ENCODE results near the gene METTL22.

Gene METTL22, protein sequence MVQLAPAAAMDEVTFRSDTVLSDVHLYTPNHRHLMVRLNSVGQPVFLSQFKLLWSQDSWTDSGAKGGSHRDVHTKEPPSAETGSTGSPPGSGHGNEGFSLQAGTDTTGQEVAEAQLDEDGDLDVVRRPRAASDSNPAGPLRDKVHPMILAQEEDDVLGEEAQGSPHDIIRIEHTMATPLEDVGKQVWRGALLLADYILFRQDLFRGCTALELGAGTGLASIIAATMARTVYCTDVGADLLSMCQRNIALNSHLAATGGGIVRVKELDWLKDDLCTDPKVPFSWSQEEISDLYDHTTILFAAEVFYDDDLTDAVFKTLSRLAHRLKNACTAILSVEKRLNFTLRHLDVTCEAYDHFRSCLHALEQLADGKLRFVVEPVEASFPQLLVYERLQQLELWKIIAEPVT

DNA sequence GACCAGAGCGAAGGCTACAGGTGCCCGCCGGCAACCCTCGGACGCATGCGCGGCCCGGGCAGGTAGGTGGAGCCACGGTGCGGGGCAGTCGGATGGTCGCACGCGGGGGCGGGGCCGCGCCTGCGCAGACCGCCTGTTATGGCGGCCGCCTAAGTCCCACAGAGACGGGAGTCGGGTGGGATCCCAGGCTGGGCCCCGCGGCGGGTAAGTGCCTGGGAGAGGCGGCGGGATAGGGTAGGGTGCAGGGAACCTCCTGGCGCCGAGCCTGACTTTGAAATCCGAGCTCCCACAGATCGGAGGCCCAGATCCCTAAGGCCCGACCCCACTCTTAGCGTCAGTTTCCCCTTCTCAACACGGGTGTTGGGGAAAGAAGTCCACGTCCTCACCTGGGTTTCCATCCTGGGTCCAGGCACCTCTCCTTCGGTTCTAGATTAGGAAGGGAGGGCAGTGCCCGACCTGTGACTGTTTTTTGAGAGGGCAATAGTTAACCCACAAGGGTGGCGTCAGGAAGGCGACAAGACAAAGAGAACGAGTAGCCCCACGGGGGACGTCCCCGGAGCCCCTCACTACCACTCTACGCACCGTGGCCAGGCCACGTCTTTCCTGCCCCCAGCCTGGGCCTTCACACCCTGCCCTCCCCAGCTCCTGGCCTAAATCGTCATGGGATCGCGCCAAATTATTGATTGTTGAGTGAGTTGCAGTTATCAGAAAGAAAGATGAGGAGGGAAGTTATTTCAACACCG is at the start of gene METTL22:
Gene METTL22, plus strand, starts transcription at position 127 of the 743 bp plus-strand sequence. CDS start 3,968 bp downstream, outside the sequence.
- peak; percentile 82 to 88 for DNase-seq (ENCODE audit: low read depth in 2 of 2)

DNA sequence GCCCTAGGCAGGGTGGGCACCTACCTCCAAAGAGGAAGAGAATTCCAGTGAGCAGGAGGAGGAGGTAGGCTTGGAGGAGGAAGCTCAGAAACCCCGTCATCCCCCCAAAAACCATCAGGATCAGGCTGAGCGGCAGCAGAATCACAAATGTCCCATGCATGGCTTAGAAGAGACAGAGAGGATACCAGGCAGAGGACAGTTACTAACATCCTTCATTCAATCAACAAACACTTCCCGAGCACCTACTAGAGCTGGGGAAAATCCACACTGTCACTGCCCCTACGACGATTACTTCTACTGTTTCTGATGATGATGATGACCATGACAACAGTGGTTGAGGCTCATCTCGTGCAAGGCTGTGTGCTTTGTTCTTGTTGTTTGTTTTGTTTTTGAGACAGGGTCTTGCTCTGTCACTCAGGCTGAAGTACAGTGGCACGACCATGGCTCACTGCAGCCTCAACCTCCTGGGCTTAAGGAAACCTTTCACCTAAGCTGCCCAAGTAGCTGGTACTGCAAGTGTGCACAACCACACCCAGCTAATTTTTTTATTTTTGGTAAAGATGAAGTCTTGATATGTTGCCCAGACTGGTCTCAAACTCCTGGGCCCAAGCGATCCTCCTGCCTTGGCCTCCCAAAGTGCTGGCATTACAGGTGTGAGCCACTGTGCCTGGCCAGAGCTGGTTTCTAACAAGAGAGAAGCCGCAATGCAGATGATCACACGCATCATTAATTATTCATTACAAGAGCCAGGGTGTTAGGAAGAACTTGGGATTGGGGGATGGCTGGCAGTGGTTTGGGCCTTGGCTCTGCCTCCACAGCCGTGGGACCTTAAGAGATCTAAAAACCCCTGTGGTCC is 49.2 kb upstream of the METTL22 start:
- no peak for DNase-seq (ENCODE audit: low read depth in 2 of 2)

DNA sequence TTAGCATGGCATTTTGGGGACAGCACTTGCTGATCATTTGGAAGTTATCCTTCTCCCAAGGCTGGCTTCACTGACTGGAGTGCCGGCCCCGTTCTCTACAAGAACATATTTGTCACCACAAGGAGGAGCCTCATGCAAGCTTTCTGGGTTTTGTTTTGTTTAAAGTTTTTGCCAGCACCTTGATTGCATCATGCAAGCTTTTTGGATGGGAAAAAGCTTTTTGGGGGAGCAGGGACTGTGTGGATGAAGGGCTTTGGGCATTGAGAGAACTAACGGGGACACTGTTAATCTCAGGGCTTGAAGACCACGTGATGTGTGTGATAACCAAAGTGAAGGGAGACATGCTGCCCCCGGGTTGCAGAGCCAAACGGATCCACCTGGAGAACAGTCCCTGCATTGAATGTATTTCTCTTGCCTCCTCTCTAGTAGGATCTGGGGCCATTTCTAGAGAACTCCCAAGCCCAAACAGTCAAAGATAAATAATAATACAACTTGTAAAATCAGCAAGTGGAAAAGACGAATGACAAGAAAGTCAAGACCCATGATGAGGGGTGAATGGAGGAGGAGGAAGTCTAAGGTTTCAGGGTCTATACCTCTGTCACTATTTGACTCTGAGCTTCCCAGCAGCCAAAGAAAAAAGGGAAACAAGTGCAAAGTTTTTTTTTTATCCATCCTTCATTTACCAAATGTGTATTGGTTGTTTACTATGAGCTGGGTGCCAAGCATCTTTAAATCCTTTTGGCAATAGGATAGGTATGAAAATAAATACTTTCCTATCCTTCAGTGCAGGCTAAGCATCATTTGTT is 48.4 kb upstream of the METTL22 start:
- no peak for DNase-seq (ENCODE audit: low read depth in 2 of 2)

DNA sequence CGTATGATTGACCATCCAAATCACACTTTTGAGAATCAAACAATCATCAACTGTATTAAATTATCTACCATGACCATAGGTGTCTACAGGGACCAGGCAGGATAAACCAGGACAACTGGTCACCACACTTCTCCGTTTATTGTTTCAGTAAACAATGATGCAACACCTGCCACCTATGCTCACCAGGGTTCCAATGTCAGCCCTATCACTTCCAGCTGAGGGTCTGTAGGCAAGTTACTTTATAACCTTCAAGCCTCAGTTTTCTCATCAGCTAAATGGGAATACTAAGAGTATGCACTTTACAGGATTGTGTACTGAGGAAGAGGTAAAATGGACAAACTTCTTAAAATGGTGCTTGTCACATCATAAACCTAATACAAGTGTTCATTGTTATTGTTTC is 46.1 kb upstream of the METTL22 start:
- no peak for DNase-seq (ENCODE audit: low read depth in 2 of 2)

DNA sequence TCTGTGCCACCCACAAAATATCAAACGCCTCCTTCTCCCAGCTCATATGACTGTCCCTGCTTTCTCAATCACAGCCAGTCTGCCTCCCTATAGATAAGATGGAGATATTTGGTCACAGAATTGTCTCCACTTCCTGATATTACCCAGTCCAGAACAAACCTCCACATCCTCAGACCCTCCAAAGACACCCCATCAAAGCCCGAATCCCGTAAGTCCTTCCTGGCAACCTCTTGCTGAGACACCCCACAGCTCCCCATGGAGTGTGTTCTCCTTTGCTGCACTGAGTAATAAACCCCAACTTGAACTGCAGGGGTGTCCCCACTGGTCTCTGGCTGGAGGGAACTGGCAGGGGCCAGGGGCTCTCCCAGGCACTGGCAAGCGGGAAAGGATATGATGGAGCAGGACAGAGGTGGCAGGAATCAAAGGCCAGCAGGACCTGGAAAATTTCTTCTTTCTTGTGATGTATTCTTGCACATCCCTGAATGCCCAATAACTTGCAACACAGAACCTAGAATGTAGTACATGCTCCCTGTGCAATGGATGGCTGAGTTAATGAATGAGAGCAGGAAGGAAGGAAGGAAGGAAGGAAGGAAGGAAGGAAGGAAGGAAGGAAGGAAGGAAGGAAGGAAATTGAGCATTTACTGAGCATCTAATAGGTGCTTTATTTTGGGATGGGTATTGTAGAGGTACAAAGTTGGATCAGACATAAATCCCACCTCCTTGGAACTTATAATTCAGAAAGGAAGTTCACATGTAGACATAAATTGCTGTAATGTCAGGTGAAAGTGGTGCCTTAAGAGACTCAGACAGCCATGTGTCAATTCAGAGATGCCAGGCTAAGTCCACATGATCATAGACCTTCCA is 45.1 kb upstream of the METTL22 start:
- DNase-seq (ENCODE audit: low read depth in 2 of 2): no peak

DNA sequence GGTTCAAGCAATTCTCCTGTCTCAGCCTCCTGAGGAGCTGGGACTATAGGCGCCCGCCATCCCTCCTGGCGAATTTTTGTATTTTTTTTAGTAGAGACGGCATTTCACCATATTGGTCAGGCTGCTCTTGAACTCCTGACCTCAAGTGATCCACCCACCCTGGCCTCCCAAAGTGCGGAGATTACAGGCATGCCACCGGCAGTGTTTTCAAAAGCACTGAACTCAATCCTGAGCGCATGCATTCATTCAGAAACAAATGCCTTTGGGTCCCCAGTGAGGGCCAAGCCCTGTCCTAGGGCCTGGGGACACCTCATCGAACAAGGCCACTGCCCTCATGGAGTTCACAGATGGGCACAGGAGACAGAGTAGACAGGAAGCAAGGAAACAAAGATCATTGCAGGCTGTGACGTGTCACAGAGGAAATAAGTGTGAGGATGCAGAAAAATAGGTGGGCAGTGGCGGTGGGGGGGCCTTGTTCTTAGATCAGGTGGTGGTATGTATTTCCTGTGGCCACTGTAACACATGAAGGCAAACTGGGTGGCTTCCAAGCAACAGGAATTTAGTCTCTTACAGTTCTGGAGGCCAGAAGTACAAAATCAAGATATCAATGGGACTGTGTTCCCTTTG is 43.7 kb upstream of the METTL22 start:
- no peak for DNase-seq (ENCODE audit: low read depth in 2 of 2)

GRCh38 chr16:8579559-8579958 is 41.9 kb upstream of the METTL22 start:
- DNase-seq (ENCODE audit: low read depth in 2 of 2): no peak

DNA sequence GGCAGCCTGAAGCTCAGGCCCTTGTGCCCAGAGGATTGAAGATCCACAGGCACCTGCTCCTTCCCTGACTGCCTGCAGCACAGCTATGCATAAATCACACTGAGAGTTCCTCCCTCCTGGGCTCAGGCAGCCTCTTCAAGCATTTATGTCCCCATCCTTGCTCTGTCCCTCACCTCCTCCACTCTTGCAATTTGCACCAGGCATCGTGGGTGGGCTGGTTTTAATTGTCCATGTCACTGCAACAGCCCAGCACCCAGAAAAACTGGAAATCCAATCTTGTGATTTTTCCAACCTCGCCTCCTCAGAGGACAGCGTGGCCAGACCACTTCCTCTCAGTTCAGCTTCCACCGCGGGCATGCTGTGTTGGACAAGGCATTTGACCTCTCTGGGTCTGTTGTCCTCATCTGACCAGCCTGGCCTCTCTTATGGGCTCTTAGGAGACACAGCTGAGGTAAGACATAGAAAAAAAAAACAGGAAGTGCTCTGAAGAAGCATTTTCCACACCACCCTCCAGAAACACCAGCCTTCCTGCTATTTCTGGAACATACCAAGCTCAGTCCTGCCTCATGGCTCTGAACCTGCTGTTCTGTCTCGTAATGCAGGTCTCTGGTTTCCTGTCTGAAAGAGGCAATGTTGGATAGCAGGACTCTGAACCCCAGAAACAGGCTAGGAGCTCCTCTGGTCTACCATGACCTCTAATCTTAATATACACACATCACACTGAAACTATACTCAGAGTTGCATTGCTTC is 39.5 kb upstream of the METTL22 start:
- no peak for DNase-seq (ENCODE audit: low read depth in 2 of 2)

GRCh38 chr16:8583199-8583598 is 38.3 kb upstream of the METTL22 start:
- no peak for DNase-seq (ENCODE audit: low read depth in 2 of 2)

DNA sequence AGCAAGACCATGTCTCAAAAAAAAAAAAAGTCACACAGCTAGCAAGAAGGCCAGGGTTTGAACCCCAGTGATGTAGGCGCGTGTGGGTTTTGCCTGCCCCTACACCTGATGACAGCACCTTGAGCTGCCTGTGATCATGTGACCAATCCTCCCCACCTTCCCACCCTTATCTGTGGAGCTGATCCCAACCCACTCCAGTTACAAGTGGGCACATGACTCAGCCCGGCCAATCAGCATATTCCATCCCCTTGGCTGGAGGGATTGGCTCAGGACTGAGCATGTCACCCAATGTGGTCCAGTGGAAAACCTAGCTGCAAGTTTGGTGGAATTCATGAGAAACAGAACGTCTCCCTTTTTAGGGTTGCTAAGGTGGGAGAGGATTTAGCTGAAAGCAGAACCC is 37.8 kb upstream of the METTL22 start:
- DNase-seq (ENCODE audit: low read depth in 2 of 2): no peak

GRCh38 chr16:8585041-8585440 is 36.5 kb upstream of the METTL22 start:
- DNase-seq (ENCODE audit: low read depth in 2 of 2): no peak

- DNase-seq (ENCODE audit: low read depth in 2 of 2): no peak
These were observed 35.6 kb upstream of the METTL22 start for GRCh38 chr16:8585857-8586256.

DNA sequence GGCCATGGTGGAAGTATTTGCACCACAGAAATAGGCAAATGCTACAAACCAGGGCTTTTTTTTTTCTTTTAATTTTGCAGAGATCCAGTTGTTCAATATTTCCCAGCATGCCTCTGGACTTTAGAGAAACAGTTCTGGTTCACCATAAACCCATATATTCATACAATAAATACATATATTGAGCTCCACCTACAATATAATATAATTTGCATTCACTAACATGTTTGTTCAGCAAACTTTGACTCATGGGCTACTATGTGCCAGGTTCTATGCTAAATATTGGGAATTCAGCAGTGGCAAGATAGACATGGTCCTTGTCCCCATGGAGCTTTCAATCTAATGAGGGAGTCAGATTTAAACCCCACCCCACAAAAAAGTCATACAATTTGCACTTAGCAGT is 34.4 kb upstream of the METTL22 start:
- DNase-seq (ENCODE audit: low read depth in 2 of 2): no peak

GRCh38 chr16:8588682-8589056 is 32.8 kb upstream of the METTL22 start:
- no peak for DNase-seq (ENCODE audit: low read depth in 2 of 2)

GRCh38 chr16:8589057-8589899 is 32.2 kb upstream of the METTL22 start:
- DNase-seq (ENCODE audit: low read depth in 2 of 2): no peak

- DNase-seq (ENCODE audit: low read depth in 2 of 2): no peak
These were observed 31.4 kb upstream of the METTL22 start, which contains the start of gene TMEM114 for GRCh38 chr16:8589900-8590688. Gene TMEM114, minus strand, starts transcription at chr16:8590511. Its CDS starts 673 bp downstream, at chr16:8589838.

GRCh38 chr16:8590811-8591210 is 30.7 kb upstream of the METTL22 start:
- DNase-seq (ENCODE audit: low read depth in 2 of 2): no peak

Data from stimulated activated CD8-positive, alpha-beta memory T cell treated with anti-CD3 and anti-CD28 coated beads, Interleukin-7, amount 100 ng/mL, for 1 hour (primary cell).